NB4 (cell line): ENCODE data around the gene ABCC12.

Experiments used
- DNase-seq: peaks from one replicate; pipeline ENCODE4 v3.0.0; 2010; ENCODE audit warnings: low read depth
- H3K4me3 ChIP-seq: one replicate; pipeline ENCODE4 v1.5.1; 2011; ENCODE audit warnings: mild to moderate bottlenecking, low read depth, low read length, moderate library complexity
- CTCF ChIP-seq: IDR thresholded peaks from one replicate; pipeline ENCODE4 v1.5.1; 2012; ENCODE audit warnings: low read depth, low read length
- MAX ChIP-seq: IDR thresholded peaks from 2 replicates; pipeline ENCODE4 v1.6.1; 2011; ENCODE audit warnings: low read depth, low read length
- MYC ChIP-seq: IDR thresholded peaks from 2 replicates; pipeline ENCODE4 v1.6.1; 2011; ENCODE audit warnings: low read depth, low read length
- POLR2A ChIP-seq: IDR thresholded peaks from 2 replicates; pipeline ENCODE4 v1.6.1; 2011; ENCODE audit warnings: mild to moderate bottlenecking; ENCODE audit not compliant: insufficient read length; ENCODE audit errors: extremely low read depth

Gene ABCC12

GRCh38 chr16:48153774-48154173, 2.0 kb downstream of the ABCC12 start:
- no peak for DNase-seq
- TF ChIP-seq MYC (no peak), POLR2A (no peak), MAX (no peak), CTCF (no peak)

DNA sequence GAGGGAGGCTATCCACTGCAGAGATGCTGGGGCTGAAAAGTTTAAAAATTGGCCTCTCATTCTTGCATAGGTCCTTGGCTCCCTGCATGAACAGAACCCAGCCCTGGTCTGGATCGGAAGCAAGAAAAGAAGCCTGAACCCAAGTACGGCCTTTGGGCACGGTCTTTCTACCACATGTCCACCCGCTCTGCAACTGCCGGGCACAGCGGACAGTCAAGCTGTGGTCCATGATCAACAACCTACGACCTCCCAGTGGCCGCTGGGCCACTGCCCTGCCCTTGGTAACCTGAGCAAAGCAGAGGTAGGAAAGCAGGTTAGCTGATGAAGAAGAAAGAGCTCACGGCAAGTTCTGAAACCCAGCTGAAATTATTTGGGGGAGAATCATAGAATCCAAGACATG, 3.6 kb downstream of the ABCC12 start:
- H3K4me3 ChIP-seq: no peak overlapping the region
- TF ChIP-seq POLR2A (no peak), CTCF (no peak), MYC (no peak), MAX (no peak)
- DNase-seq: no peak

More at GRCh38 chr16:48153774-48154173, 2.0 kb downstream of the ABCC12 start:
- H3K4me3 ChIP-seq: no peak overlapping the region

GRCh38 chr16:48150707-48151106, 5.1 kb downstream of the ABCC12 start:
- no peak overlapping the region for H3K4me3 ChIP-seq
- TF ChIP-seq POLR2A (no peak), MYC (no peak)
- no peak for DNase-seq

DNA sequence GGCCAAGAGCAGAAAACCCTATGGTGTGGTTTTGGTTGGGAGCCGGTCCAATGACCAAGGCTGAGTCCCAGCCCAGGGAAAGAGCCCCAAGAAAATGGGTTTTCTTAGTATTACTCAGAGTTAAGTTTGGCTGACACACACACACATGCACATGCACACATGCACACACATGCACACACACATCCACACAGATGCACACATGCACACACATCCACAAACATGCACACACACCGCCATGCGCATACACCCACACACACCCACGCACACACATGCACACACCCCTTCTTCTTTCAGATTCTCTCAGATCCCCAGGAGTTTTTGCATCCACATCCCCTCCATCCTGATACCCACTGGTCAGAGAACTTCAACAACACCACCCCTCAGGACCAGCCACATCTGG, 9.1 kb downstream of the ABCC12 start:
- no peak overlapping the region for H3K4me3 ChIP-seq
- no peak for DNase-seq
- TF ChIP-seq MAX (no peak), MYC (no peak)

DNA sequence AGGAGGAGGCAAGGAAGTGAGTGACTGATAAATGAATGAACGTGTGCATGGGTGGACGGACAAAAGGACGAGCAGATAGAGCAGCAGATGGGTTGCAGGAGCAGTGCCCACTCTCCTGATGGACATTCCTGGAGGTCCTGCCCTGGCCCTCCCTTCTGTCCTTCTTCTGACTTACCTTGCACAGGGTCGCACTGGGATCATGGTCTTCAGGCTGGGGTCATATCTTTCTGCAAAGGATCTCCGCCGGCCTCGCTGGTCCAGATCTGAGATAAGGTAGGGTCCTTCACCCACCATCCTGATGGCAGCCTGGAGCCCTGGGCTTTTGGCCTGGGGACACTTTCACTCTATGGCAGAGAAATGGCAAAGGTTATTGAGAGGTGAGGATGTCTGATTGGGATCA, 9.7 kb downstream of the ABCC12 start:
- TF ChIP-seq MAX (no peak), MYC (no peak), POLR2A (no peak)
- H3K4me3 ChIP-seq: no peak overlapping the region
- no peak for DNase-seq

DNA sequence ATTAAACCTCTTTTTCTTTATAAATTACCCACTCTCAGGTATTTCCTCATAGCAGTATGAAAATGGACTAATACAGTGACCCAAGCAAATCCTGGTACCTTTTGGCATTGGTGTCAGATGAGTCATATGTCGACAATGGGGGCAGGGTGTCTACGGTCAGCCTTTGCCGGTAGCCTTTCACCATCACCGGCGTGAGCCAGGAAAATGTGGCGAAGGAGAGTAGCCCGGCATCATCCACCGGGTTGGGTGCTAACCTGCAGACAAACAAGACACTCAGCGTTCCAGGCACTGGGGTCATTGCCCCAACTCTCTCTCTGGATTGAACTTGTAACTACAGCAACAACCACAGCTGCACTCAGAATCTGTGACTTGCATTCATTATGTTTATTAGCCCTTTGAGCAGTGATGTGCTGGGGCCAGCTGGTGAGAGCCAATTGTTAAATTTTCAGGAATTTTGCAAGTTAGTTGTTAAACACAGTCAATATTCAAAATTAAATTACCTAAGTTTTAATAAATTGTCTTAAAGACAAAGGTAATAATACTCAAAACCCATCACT, 11.9 kb downstream of the ABCC12 start:
- no peak for DNase-seq
- H3K4me3 ChIP-seq: no peak overlapping the region
- TF ChIP-seq CTCF: no peak
- TF ChIP-seq MAX: no peak
- TF ChIP-seq POLR2A: no peak
- TF ChIP-seq MYC: no peak

GRCh38 chr16:48140821-48141220, 15.0 kb downstream of the ABCC12 start:
- TF ChIP-seq CTCF: no peak
- no peak for TF ChIP-seq MAX
- TF ChIP-seq POLR2A: no peak
- no peak for TF ChIP-seq MYC
- H3K4me3 ChIP-seq: no peak overlapping the region
- DNase-seq: no peak
